Activated T-helper 17 cell treated with anti-CD3 and anti-CD28 coated beads, Interleukin-2, amount 50 U/mL, for 72 hours (primary cell): ENCODE data around the gene TSR2. TPM values are rescaled to one million over a fixed set of nuclear protein-coding genes. Genes with fewer than 3 reads are reported as not detected.

Source experiments
- ATAC-seq: fragments of 150-1000 bp; cut with Tn5 transposase; replicated peaks from 2 replicates; pipeline ENCODE4 v1.10.0; 2021; ENCODE audit warnings: mild to moderate bottlenecking, moderate library complexity
- H3K27ac Mint-ChIP-seq: one replicate; pipeline ENCODE4 v1.8.0; 2022; ENCODE audit warnings: mixed read lengths
- H3K27me3 Mint-ChIP-seq: one replicate; pipeline ENCODE4 v1.8.0; 2022; ENCODE audit warnings: mixed read lengths
- H3K36me3 Mint-ChIP-seq: one replicate; pipeline ENCODE4 v1.8.0; 2022; ENCODE audit warnings: low read depth, mild to moderate bottlenecking, mixed read lengths
- H3K4me1 Mint-ChIP-seq: one replicate; pipeline ENCODE4 v1.8.0; 2022; ENCODE audit warnings: mixed read lengths
- H3K4me3 Mint-ChIP-seq: one replicate; pipeline ENCODE4 v1.8.0; 2022; ENCODE audit warnings: mild to moderate bottlenecking, mixed read lengths
- H3K9me3 Mint-ChIP-seq: one replicate; pipeline ENCODE4 v1.8.0; 2022; ENCODE audit warnings: mixed read lengths
- total RNA-seq, 2 donors: library from RNA; stranded (reverse); gene quantifications; one replicate each; pipeline ENCODE4 v1.2.3, GENCODE V29; 2022

Gene TSR2, protein sequence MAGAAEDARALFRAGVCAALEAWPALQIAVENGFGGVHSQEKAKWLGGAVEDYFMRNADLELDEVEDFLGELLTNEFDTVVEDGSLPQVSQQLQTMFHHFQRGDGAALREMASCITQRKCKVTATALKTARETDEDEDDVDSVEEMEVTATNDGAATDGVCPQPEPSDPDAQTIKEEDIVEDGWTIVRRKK
- 10 to 100 TPM; 27.5 to 38.7 TPM for total RNA-seq

DNA sequence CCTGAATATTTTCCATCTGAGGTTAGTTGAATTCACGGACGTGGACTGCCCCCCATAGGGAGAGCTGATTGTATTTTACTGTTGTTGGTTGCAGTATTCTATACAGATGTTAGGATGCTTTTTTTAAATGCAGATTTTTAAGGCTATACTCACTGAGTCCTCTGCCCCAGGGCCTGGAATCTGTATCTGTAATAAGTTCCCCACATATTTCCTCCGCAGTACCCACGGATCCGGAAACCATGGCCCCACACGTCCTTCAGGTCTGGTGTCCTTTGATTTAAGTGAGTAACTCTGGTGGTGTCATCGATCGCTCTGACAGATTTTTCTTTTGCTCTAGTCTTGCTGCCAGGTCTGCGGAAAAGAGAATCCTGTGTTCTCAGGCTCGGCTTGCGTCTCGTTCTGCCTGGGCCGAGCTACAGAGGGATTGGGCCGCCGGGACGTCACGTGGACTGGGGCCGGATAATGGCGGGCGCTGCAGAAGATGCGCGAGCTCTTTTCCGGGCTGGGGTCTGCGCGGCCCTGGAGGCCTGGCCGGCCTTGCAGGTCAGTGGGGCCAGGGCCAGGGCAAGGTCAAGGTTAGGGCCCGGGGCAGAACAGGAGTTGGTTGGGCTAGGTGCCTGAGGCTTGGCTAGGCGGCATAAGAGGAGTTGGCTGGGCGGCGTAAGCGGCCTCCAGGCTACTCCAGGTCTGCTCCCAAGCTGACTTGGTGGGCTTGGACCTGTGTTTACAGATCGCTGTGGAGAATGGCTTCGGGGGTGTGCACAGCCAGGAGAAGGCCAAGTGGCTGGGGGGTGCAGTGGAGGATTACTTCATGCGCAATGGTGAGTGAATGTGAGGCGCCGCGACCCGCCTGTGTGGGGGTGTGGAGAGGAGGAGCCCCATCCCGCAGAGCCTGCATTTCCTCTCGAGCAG lies at the start of gene TSR2:
Gene TSR2 (plus strand): TSS at position 445 of the 912 bp plus-strand sequence. CDS start 18 bp downstream, at position 463.
- no peaks in the 10 kb centered on the region for H3K9me3 Mint-ChIP-seq
- peak within 1 kb of the TSS; percentile 87 for H3K27ac Mint-ChIP-seq
- H3K27me3 Mint-ChIP-seq = no peaks in the 10 kb centered on the region
- H3K4me1 Mint-ChIP-seq = peaks cover 10% of the 10 kb centered on the region
- peak within 1 kb of the TSS; percentile 93 for H3K4me3 Mint-ChIP-seq
- peak; percentile 97 for ATAC-seq
- peaks cover 46% of the 10 kb centered on the region for H3K36me3 Mint-ChIP-seq

DNA sequence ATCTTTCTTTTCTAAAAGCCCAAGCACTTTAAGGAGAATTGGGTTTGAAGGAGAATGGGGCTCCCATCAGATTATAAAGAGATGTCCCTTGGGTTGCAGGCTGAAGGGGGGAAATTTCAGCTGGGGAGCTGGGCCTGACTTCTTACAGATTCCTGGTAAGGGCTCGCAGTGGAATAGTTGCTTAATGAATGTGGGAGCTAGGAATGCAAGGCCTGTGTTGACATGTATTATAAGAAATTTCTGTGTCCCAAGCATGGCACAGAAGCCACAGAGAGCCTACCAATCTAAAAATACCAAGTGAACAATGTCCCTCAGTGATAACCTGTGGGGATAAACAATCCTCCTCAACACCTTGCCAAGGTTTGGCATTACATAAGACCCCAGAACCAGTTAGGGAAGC lies 43.1 kb upstream of the TSR2 start:
- no peaks in the 10 kb centered on the region for H3K36me3 Mint-ChIP-seq
- no peaks in the 10 kb centered on the region for H3K27me3 Mint-ChIP-seq
- no peaks in the 10 kb centered on the region for H3K9me3 Mint-ChIP-seq
- H3K4me1 Mint-ChIP-seq = no peaks in the 10 kb centered on the region
- ATAC-seq = no peak
- no peak overlapping the region for H3K4me3 Mint-ChIP-seq
- H3K27ac Mint-ChIP-seq = no peak overlapping the region

DNA sequence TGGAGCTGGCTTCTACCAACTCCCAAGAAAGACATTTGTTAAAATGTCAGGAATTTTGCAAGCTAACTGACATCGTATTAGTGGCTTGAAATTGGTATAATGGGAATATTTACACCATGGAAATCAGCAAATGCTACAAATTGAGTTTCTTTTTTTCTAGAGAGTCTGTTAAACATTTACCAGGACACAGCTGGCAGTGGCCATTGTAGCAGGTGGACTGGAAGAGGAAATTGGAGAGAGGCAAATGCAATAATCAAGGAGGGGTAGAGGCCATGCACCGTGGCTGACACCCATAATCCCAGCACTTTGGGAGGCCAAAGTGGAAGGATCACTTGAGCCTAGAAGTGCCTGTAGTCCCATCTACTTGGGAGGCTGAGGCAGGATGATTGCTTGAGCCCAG lies 32.9 kb upstream of the TSR2 start:
- Mint-ChIP-seq H3K36me3 (no peaks in the 10 kb centered on the region), H3K9me3 (no peaks in the 10 kb centered on the region), H3K4me1 (no peaks in the 10 kb centered on the region), H3K27ac (no peak overlapping the region), H3K27me3 (peaks cover 8% of the 10 kb centered on the region), H3K4me3 (no peak overlapping the region)
- ATAC-seq = no peak

DNA sequence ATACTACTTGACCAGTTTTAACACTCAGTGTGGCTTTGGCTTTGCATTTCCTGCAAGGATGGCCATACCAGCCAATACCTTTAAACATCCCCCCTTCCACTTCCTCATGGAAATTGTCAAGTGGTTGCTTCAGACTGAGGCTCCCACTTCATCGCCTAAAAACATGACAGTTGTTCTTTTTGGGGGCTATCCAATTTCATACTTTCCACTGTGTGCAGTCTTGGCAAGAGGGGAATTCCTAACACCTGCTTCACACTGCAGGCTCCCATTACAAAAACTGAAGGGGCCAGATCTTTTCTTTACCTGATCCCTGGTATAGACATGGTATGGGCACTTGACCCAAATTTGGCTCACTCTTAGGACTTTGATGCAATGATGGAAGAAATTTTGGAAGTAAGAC lies 28.5 kb upstream of the TSR2 start:
- no peak for ATAC-seq
- Mint-ChIP-seq H3K27me3 (peaks cover 7% of the 10 kb centered on the region), H3K4me3 (no peak overlapping the region), H3K9me3 (no peaks in the 10 kb centered on the region), H3K36me3 (no peaks in the 10 kb centered on the region), H3K27ac (no peak overlapping the region), H3K4me1 (no peaks in the 10 kb centered on the region)

DNA sequence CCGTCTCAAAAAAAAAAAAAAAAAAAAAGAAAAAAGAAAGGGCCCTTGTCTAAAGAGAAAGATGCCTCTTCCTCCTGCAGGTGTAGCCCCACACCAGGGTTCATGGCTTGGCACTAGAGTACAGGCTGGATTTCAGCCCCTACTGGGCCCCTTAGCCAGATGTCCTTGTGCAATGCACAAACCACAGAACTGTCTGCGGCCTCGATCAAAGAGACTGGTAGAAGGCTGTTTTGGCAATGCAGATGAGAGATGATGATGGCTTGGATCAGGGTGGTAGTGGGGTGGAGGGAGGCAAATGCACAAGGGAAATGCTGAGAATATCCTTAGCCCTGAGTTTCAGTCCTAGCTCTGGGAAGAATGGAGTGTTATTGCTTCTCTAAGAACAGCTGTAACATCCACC lies 26.5 kb upstream of the TSR2 start:
- no peak for ATAC-seq
- H3K27me3 Mint-ChIP-seq = peaks cover 12% of the 10 kb centered on the region
- no peaks in the 10 kb centered on the region for H3K36me3 Mint-ChIP-seq
- H3K4me3 Mint-ChIP-seq = no peak overlapping the region
- H3K9me3 Mint-ChIP-seq = no peaks in the 10 kb centered on the region
- no peaks in the 10 kb centered on the region for H3K4me1 Mint-ChIP-seq
- H3K27ac Mint-ChIP-seq = no peak overlapping the region

DNA sequence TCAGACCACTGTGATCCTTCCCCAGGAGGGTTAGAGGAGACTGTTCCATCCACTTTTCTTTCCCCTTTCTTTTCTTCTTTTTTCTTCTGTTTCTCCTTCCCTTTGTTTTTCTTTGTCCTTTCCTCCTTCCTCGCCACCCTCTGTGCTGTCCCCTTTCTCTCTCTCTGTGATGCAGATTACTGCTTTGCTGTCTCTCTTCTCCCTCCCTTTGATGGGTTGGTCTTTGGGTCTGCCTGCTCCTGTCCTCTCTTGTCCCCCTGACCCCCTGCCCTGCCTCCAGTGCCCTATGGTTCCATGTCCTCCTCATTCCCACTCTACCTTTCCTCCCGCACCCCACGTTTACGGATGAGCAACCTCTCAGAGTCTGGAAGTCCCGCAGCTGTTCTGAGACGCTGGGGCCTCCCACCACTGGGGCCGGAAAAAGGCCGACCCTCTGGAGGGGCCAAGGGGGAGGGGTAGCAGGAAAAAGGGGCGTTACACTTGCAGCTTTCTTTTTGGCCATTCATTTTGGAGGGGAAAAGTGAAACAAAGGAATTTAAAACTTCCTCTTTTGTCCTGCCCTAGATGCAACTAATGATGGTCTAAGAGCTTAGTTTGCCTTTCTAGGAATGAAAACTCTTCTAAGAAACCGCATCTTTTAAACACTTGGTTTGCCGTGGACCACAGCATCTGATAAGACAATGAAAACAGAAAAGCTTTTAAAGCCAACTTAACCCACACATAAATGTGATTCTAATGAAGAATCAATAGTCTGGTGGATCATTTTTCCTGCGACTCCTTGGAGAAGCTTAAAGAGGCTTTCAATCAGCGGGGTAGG lies 24.5 kb upstream of the TSR2 start:
- H3K27me3 Mint-ChIP-seq = peaks cover 14% of the 10 kb centered on the region
- no peaks in the 10 kb centered on the region for H3K36me3 Mint-ChIP-seq
- no peaks in the 10 kb centered on the region for H3K4me1 Mint-ChIP-seq
- no peak overlapping the region for H3K27ac Mint-ChIP-seq
- no peaks in the 10 kb centered on the region for H3K9me3 Mint-ChIP-seq
- H3K4me3 Mint-ChIP-seq = no peak overlapping the region
- no peak for ATAC-seq

DNA sequence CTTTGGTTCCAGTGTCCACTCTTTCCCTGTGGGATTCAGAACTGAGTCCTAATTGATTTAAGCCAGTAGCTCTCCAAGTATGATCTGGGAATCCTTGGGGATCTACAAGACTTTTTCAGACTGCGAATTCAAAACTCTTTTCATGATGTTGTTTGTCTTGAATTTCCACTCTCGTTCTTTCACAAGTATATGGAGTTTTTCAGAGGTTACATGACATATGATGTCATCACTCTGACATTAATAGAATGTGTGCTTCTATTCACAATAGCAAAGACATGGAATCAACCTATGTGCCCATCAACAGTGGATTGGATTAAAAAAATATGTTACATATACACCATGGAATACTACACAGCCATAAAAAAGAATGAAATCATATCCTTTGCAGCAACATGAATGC lies 23.2 kb upstream of the TSR2 start:
- no peaks in the 10 kb centered on the region for H3K36me3 Mint-ChIP-seq
- peaks cover 14% of the 10 kb centered on the region for H3K27me3 Mint-ChIP-seq
- ATAC-seq = no peak
- H3K4me1 Mint-ChIP-seq = no peaks in the 10 kb centered on the region
- no peak overlapping the region for H3K4me3 Mint-ChIP-seq
- H3K9me3 Mint-ChIP-seq = no peaks in the 10 kb centered on the region
- H3K27ac Mint-ChIP-seq = no peak overlapping the region

DNA sequence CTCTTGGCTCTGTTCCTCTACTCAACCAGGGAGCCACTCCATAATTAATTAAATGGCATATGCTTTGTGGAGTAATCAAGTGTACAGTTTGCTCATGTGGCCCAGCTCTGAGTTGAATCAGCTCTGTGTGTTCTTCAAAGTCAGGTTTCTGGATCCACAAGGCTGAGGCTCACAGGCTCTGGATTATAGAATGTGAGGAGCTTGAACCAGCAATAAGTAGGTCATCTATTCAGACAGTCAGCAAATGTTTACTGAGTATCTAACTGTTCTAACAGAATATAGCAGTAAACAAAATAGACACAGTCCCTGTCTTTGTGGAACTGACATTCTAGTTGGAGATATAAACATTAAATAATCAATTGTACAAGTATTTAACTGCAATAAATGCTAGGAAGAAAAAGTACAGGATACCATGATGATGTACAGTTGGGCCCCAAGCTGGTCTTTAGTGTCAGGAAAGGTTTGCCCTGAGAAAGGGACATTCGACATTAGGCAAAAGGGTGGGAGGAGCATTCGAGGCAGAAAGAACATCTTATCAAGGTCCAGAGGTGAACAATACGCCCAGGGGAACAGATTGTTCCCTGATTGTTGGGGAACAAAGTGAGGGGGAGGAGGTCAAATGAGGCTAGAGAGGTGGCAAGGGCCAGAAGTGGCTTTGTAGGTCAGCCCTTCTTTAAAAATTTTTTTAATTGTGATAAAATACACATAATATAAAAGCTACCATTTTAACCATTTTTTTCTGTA lies 20.5 kb upstream of the TSR2 start:
- Mint-ChIP-seq H3K4me3 (no peak overlapping the region), H3K36me3 (no peaks in the 10 kb centered on the region), H3K4me1 (no peaks in the 10 kb centered on the region), H3K9me3 (no peaks in the 10 kb centered on the region), H3K27ac (no peak overlapping the region), H3K27me3 (peaks cover 14% of the 10 kb centered on the region)
- no peak for ATAC-seq

DNA sequence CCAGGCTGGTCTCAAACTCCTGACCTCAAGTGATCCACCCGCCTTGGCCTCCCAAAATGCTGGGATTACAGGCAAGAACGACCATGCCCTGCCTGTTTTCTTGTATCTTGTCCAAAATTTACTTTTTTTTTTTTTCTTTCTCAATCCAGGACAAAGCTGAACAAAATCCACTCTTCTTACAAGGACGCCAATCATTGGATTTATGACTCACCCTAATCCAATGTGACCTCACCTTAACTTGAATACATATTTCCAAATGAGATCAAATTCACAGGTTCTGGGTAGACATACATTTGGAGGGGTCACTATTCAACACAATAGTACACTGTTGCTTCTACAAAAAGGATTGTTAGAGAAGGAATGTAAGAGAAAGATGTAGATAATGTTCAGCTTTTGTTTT lies 18.0 kb upstream of the TSR2 start:
- Mint-ChIP-seq H3K9me3 (no peaks in the 10 kb centered on the region), H3K4me1 (no peaks in the 10 kb centered on the region), H3K36me3 (no peaks in the 10 kb centered on the region), H3K27ac (no peak overlapping the region), H3K27me3 (peaks cover 3% of the 10 kb centered on the region), H3K4me3 (no peak overlapping the region)
- no peak for ATAC-seq

DNA sequence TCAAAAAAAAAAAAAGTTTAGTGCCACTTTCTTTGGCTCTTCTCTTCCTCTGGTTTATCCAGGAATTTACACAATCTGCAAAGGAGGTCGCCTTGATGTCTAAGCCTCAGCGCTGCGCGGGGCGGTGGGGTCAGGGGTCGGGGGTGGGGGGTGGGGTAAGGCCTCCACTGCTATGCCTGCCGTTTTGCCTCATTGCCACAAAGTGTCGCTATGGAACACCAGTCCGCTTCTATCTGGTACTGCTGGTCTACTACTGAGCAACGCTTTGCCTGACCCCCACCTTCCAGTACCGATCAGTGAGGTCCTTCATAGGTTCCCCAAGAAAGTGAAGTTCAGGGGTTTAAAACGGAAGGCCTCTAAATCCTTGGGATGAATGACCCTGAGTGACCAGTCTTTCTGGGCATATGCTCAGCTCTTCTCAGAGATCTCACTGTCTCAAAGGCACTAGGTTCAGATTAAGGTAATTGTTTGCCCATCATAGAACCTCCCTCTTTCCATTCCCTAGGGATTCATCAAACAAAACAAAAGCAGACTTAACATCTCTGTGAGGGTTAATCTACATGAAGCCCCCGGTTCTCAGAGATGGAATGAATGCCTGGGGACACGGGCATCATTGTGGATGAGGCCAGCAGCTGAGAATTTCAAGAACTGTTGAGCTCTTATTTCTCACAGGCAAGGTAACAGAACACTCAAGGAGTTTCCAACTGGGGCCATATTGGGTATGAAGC lies 16.9 kb upstream of the TSR2 start:
- Mint-ChIP-seq H3K27me3 (peaks cover 2% of the 10 kb centered on the region), H3K27ac (no peak overlapping the region), H3K4me3 (no peak overlapping the region), H3K4me1 (no peaks in the 10 kb centered on the region), H3K36me3 (no peaks in the 10 kb centered on the region), H3K9me3 (no peaks in the 10 kb centered on the region)
- ATAC-seq = no peak

DNA sequence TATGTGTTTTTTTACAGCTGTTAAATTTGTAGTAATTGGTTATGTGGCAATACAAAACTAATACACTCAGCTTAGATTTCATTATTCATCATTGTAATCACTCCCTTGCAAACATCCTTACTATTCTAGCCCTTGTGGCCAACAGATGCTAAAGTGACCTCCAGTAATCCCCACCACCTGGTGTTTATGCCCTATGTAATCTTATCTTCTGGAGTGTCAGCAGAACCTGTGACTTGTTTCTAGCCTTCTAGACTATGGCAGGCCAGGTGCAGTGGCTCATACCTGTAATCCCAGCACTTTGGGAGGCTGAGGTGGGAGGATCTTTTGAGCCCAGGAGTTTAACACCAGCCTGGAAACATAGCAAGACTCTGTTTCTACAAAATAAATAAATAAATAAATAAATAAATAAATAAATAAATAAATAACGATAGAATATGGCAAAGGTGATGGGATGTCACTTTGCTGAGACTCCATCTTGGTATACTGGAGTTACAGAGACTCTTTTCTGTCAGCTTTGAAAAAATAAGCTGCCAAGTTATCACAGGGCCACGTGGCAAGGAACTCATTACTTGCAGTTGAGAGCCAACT lies 12.3 kb upstream of the TSR2 start:
- H3K36me3 Mint-ChIP-seq = no peaks in the 10 kb centered on the region
- no peak overlapping the region for H3K4me3 Mint-ChIP-seq
- H3K9me3 Mint-ChIP-seq = no peaks in the 10 kb centered on the region
- no peak overlapping the region for H3K27ac Mint-ChIP-seq
- peaks cover 3% of the 10 kb centered on the region for H3K27me3 Mint-ChIP-seq
- no peaks in the 10 kb centered on the region for H3K4me1 Mint-ChIP-seq
- ATAC-seq = no peak

DNA sequence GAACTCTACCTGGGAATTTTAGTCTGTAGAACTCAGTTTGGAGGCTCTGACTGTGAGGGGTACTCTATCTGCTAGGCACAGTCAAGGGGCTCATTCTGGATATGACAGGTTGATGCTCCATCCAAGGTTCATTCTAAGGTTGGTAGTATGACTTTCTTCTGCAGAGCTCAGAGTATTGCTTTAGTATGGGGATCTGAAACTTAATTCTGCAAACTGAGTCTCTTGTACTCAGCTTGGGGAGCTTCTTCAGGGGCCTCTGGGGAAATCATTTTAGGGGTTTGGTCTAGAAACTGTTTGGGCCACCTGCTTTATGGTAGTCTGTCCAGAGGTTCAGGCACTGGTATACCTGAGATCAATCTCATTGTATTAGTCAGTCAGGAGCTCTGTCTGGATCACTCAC lies 9.7 kb upstream of the TSR2 start:
- H3K27ac Mint-ChIP-seq = no peak overlapping the region
- H3K36me3 Mint-ChIP-seq = no peaks in the 10 kb centered on the region
- peaks cover 3% of the 10 kb centered on the region for H3K27me3 Mint-ChIP-seq
- H3K4me1 Mint-ChIP-seq = no peaks in the 10 kb centered on the region
- H3K4me3 Mint-ChIP-seq = no peak overlapping the region
- ATAC-seq = no peak
- H3K9me3 Mint-ChIP-seq = no peaks in the 10 kb centered on the region

DNA sequence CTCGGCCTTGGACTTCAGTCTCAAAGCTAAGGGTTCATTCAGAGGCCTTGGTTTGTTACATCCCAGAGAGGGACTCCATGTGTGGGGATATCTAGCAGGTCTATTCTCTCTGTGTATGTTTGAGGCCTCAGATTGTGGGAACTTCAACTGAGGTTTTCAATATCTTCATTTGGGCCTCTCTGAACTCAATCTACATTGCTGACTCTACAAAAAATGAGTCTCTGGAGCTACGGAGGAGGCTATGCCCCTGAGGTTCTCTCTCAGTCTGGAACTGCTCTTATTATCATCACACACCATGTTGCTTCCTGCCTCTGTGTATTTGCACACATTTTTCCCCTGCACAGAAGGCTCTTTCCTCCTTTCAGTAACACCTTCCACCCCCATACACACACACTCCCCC lies 5.1 kb upstream of the TSR2 start:
- Mint-ChIP-seq H3K9me3 (no peaks in the 10 kb centered on the region), H3K27me3 (no peaks in the 10 kb centered on the region), H3K4me3 (no peak overlapping the region), H3K36me3 (peaks cover 1% of the 10 kb centered on the region), H3K27ac (no peak overlapping the region), H3K4me1 (no peaks in the 10 kb centered on the region)
- no peak for ATAC-seq
